Measurements from ENCODE around the gene AMBP. TPM values are rescaled to one million over a fixed set of nuclear protein-coding genes. Genes with fewer than 3 reads are reported as not detected.

The AMBP gene
- total RNA-seq, 1 experiment from 2014 or later = 0.20 TPM

GRCh38 chr9:114092336-114092735 is 14.2 kb upstream of the AMBP start:
- Histone ChIP-seq H2BK5ac (ENCODE audit: insufficient read length, low read length) (no peak overlapping the region), H4K91ac (ENCODE audit: insufficient read length, low read depth, low read length) (no peak overlapping the region), H3K23ac (ENCODE audit: insufficient read length, low read depth, low read length) (no peak overlapping the region), H3K4me1 (ENCODE audit: insufficient read depth, low read length) (no peaks in the 10 kb centered on the region), H4K20me1 (ENCODE audit: control insufficient read depth, insufficient read depth, insufficient read length) (no peaks in the 10 kb centered on the region), H3K56ac (ENCODE audit: insufficient read length, low read depth, low read length) (no peak overlapping the region), H3T11ph (ENCODE audit: low read length) (no peak overlapping the region), H3K4ac (ENCODE audit: low read depth, low read length) (no peak overlapping the region), H3K9me3 (ENCODE audit: control insufficient read depth, low read depth, low read length) (no peaks in the 10 kb centered on the region), H3K27ac (ENCODE audit: insufficient read length, low read depth, low read length) (no peak overlapping the region), H4K8ac (replicated peaks; ENCODE audit: insufficient read length, low read depth, low read length) (no peak overlapping the region), H3K18ac (ENCODE audit: insufficient read length, low read depth, low read length) (no peak overlapping the region), H3K79me2 (ENCODE audit: insufficient read depth, low read length) (no peaks in the 10 kb centered on the region), H2BK15ac (ENCODE audit: low read depth, low read length) (no peak overlapping the region), H2BK20ac (ENCODE audit: low read depth, low read length, poor library complexity, severe bottlenecking) (no peak overlapping the region), H3K4me2 (ENCODE audit: insufficient read depth, insufficient read length, low read length) (no peak overlapping the region), H3K9ac (ENCODE audit: extremely low read depth, insufficient read length, low read length) (no peak overlapping the region), H2AFZ (ENCODE audit: low read length) (no peak overlapping the region), H2BK120ac (ENCODE audit: low read depth, low read length, poor library complexity, severe bottlenecking) (no peak overlapping the region), H2AK5ac (ENCODE audit: insufficient read length, low read length) (no peak overlapping the region), H3K14ac (ENCODE audit: insufficient read depth, low read length) (no peak overlapping the region), H4K5ac (ENCODE audit: insufficient read length, low read depth, low read length) (no peak overlapping the region), H2BK12ac (ENCODE audit: insufficient read length, low read depth, low read length) (no peak overlapping the region), H3K27me3 (ENCODE audit: insufficient read depth, low read length) (no peaks in the 10 kb centered on the region), H3K23me2 (ENCODE audit: insufficient read length, low read depth, low read length, poor library complexity, severe bottlenecking) (no peaks in the 10 kb centered on the region), H3K79me1 (ENCODE audit: insufficient read depth, low read depth, low read length, poor library complexity, severe bottlenecking) (no peaks in the 10 kb centered on the region)
- Mint-ChIP-seq H3K27ac (no peak overlapping the region), H3K9me3 (no peaks in the 10 kb centered on the region; a peak in 2 of 5 replicates), H3K36me3 (ENCODE audit: insufficient read depth in 1 of 3, low read depth in 3 of 3) (peaks cover 0 to 7% (median 2%) of the 10 kb centered on the region in 3 experiments; a peak in 3 of 7 replicates), H3K4me3 (no peak overlapping the region), H3K27me3 (ENCODE audit: low read depth) (peaks cover 22% of the 10 kb centered on the region), H3K4me1 (peaks cover 0 to 2% of the 10 kb centered on the region in 2 experiments; a peak in 2 of 4 replicates)
- no peak for TF ChIP-seq CTCF (conservative IDR thresholded peaks at IDR 0.05)
- no peak for DNase-seq
- no CpG with 5 or more reads among the region's 4 CpGs for WGBS (ENCODE audit: extremely low coverage, insufficient read length, low lambda C conversion rate)
